ENCODE results near the gene ACTMAP.

Gene ACTMAP

GRCh38 chr19:40750058-40750873 is at the start of gene ACTMAP (continued):
- TF ChIP-seq TSHZ1 (tag by site-specific recombination; IDR thresholded peaks at IDR 0.05; ENCODE audit: borderline replicate concordance) (peak; percentile 63), ZNF449 (tag by site-specific recombination; IDR thresholded peaks at IDR 0.05) (peak; percentile 65; the same call in 1 of the 2 replicates), ZNF24 (tag by site-specific recombination; IDR thresholded peaks at IDR 0.05) (peak; percentile 98), ZNF629 (tag by site-specific recombination; IDR thresholded peaks at IDR 0.05) (peak; percentile 90), ZBTB17 (tag by site-specific recombination; IDR thresholded peaks at IDR 0.05) (peak; percentile 61), ZNF707 (tag by site-specific recombination; IDR thresholded peaks at IDR 0.05) (no peak), IKZF3 (tag by site-specific recombination; IDR thresholded peaks at IDR 0.05) (peak; percentile 100), ZNF248 (tag by site-specific recombination; IDR thresholded peaks at IDR 0.05) (no peak), ZSCAN16 (tag by site-specific recombination; IDR thresholded peaks at IDR 0.05) (no peak), MZF1 (tag by site-specific recombination; IDR thresholded peaks at IDR 0.05; ENCODE audit: borderline replicate concordance) (peak; percentile 67; the same call in 1 of the 2 replicates), AEBP2 (tag by site-specific recombination; IDR thresholded peaks at IDR 0.05; ENCODE audit: borderline replicate concordance) (no peak), HOXC10 (CRISPR knock-in tag; IDR thresholded peaks at IDR 0.05) (no peak), ZFP69B (tag by site-specific recombination; IDR thresholded peaks at IDR 0.05) (peak; percentile 85), ZNF621 (tag by site-specific recombination; IDR thresholded peaks at IDR 0.05) (no peak), ZSCAN23 (tag by site-specific recombination; IDR thresholded peaks at IDR 0.05) (peak; percentile 92), ZNF16 (tag by site-specific recombination; IDR thresholded peaks at IDR 0.05; ENCODE audit: low read depth) (no peak), ZNF184 (tag by site-specific recombination; IDR thresholded peaks at IDR 0.05) (peak; percentile 78), ZNF148 (tag by site-specific recombination; IDR thresholded peaks at IDR 0.05; ENCODE audit: borderline replicate concordance) (no peak), ZNF18 (tag by site-specific recombination; IDR thresholded peaks at IDR 0.05) (peak; percentile 78), GLI2 (tag by site-specific recombination; IDR thresholded peaks at IDR 0.05; ENCODE audit: borderline replicate concordance, low read depth) (no peak), ZNF560 (tag by site-specific recombination; IDR thresholded peaks at IDR 0.05; ENCODE audit: borderline replicate concordance) (no peak), ZBTB26 (tag by site-specific recombination; optimal IDR thresholded peaks at IDR 0.05) (no peak), ZNF37A (tag by site-specific recombination; IDR thresholded peaks at IDR 0.05) (no peak), ZNF585B (tag by site-specific recombination; IDR thresholded peaks at IDR 0.05) (no peak), GFI1B (tag by site-specific recombination; IDR thresholded peaks at IDR 0.05) (peak; percentile 70), ZNF350 (tag by site-specific recombination; IDR thresholded peaks at IDR 0.05) (no peak)
